Measurements from ENCODE around the gene ZP1. TPM values are rescaled to one million over a fixed set of nuclear protein-coding genes. Genes with fewer than 3 reads are reported as not detected.

The ZP1 gene
- total RNA-seq, 1 experiment from 2014 or later: 0.05 TPM

GRCh38 chr11:60910281-60910687, 42.9 kb downstream of the ZP1 start:
- no peak for DNase-seq (ENCODE audit: low spot score)

GRCh38 chr11:60910711-60911380, 43.5 kb downstream of the ZP1 start:
- no peak for DNase-seq (ENCODE audit: low spot score)

GRCh38 chr11:60912223-60912850, 45.0 kb downstream of the ZP1 start:
- DNase-seq (ENCODE audit: low spot score): no peak

GRCh38 chr11:60912851-60913528, 45.6 kb downstream of the ZP1 start:
- no peak for DNase-seq (ENCODE audit: low spot score)

- peak; percentile 82 for DNase-seq (ENCODE audit: low spot score)
Measured at GRCh38 chr11:60913793-60914632, 46.7 kb downstream of the ZP1 start, which contains the start of gene TMEM109. TSS of gene TMEM109 (plus strand) at chr11:60914158. CDS start at chr11:60919694, 5,536 bp downstream.

GRCh38 chr11:60914633-60915247, 47.4 kb downstream of the ZP1 start:
- peak; percentile 12 for DNase-seq (ENCODE audit: low spot score)

GRCh38 chr11:60915248-60915914, 48.0 kb downstream of the ZP1 start:
- peak; percentile 75 for DNase-seq (ENCODE audit: low spot score)

GRCh38 chr11:60916669-60917206, 49.4 kb downstream of the ZP1 start:
- DNase-seq (ENCODE audit: low spot score): no peak

- DNase-seq (ENCODE audit: low spot score): no peak
Measured at GRCh38 chr11:60917267-60917666, 49.9 kb downstream of the ZP1 start.

- DNase-seq (ENCODE audit: low spot score): no peak
Measured at GRCh38 chr11:60918251-60918938, 51.1 kb downstream of the ZP1 start.

GRCh38 chr11:60918939-60919265, 51.6 kb downstream of the ZP1 start:
- DNase-seq (ENCODE audit: low spot score): peak; percentile 45

- DNase-seq (ENCODE audit: low spot score): no peak
Measured at GRCh38 chr11:60919320-60919719, 52.0 kb downstream of the ZP1 start.

- DNase-seq (ENCODE audit: low spot score): no peak
Measured at GRCh38 chr11:60919956-60920355, 52.6 kb downstream of the ZP1 start.

GRCh38 chr11:60921259-60921658, 53.9 kb downstream of the ZP1 start:
- no peak for DNase-seq (ENCODE audit: low spot score)

GRCh38 chr11:60921777-60922335, 54.5 kb downstream of the ZP1 start:
- no peak for DNase-seq (ENCODE audit: low spot score)

GRCh38 chr11:60922906-60923305, 55.6 kb downstream of the ZP1 start:
- DNase-seq (ENCODE audit: low spot score): no peak

GRCh38 chr11:60923326-60923725, 56.0 kb downstream of the ZP1 start:
- DNase-seq (ENCODE audit: low spot score): no peak

- no peak for DNase-seq (ENCODE audit: low spot score)
Measured at GRCh38 chr11:60923800-60924109, 56.4 kb downstream of the ZP1 start.

GRCh38 chr11:60924110-60924905, 57.0 kb downstream of the ZP1 start, which contains the start of gene TMEM132A:
TSS of gene TMEM132A (plus strand) at chr11:60924460. CDS start at chr11:60924634, 174 bp downstream.
- peak; percentile 57 for DNase-seq (ENCODE audit: low spot score)
